ENCODE measurements around the gene SMIM43.

DNA sequence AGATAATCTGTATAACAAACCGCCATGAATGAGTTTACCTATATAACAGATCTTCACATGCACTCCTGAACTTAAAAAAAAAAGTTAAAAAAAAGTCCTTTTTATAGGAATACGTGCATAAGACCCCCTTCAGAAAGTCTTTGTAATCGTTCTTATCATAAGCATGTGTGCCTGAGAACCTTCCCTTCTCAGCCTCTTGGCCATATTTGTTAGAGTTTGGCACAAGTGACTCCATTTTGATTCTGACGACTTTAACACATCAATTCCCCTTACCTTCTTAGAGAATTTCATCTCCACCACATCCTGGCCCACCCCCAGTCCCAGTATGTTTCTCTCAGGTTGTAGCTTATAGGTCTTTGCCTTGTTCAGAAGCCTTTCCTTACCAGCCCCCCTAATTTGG lies 52.2 kb downstream of the SMIM43 start:
- no peak for TF ChIP-seq POLR2A (IDR thresholded peaks at IDR 0.05)
- TF ChIP-seq, protein P1, sequence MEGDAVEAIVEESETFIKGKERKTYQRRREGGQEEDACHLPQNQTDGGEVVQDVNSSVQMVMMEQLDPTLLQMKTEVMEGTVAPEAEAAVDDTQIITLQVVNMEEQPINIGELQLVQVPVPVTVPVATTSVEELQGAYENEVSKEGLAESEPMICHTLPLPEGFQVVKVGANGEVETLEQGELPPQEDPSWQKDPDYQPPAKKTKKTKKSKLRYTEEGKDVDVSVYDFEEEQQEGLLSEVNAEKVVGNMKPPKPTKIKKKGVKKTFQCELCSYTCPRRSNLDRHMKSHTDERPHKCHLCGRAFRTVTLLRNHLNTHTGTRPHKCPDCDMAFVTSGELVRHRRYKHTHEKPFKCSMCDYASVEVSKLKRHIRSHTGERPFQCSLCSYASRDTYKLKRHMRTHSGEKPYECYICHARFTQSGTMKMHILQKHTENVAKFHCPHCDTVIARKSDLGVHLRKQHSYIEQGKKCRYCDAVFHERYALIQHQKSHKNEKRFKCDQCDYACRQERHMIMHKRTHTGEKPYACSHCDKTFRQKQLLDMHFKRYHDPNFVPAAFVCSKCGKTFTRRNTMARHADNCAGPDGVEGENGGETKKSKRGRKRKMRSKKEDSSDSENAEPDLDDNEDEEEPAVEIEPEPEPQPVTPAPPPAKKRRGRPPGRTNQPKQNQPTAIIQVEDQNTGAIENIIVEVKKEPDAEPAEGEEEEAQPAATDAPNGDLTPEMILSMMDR (IDR thresholded peaks at IDR 0.05) = no peak
